ENCODE measurements around the gene SHISA6.

The SHISA6 gene

DNA sequence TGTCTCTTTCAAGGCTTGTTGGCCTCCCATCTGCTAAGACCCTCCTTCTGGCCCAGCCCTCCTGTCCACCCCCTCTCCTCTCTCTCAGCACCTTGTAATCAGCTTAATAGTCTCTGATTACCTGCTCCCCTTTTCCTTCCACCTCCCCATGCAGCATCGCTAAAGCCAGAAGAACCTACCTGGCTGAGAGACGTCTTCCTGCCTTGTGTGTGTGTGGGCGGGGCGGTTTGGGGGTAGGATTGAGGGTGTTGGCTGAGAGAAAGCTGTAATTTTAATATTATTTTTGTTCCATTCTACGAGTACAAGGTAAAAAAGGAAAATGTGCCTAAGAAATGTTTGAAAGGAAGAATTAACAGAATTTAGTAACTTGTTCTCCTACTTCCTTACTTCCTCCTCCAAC, 360.6 kb downstream of the SHISA6 start:
- no peak for DNase-seq

DNA sequence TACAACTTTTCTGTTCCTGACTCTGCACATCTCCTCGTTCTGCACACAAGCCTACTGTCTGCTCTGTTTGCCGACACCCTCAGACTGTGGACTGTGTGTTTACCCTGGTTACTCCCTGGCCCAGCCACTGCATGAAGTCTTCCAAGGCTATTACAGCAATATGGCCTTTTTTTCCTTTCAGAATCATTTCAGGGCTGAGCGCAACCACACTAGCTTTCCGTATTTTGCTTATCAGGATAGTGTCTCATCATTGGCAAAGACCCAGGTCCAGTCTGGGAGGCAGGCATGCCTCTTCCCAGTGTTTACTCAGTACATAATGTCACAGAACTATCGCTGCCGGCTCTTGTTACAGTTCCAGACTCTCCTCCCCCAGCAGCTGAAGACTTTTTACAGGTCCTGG, 367.4 kb downstream of the SHISA6 start:
- no peak for DNase-seq

DNA sequence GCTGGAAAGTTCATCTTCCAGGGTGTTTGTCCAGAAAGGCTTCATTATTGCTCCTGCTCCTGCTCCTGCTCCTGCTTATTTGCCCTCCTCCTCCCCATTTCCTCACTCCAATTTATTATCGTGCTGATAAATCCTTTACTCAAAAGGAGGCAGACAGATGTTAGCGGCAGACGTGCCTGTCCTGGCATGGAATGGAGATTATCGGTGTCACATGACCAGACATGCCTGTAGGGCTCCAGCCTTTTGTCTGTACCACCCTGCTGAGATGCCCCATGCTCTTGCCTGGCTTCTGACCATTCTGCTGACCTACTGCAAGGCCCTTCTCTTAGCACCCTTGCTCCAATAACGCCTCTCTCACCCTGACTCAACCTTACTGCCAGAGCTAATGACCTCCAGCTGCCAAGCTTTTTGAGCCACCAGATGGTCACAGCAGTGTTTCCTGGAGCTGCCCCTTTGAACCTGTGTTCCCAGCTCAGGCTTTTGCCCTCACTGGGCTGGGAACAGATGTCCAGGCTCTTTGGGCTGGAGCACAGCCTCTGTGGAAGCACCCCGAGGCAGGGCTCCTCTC, 370.1 kb downstream of the SHISA6 start:
- no peak for DNase-seq

DNA sequence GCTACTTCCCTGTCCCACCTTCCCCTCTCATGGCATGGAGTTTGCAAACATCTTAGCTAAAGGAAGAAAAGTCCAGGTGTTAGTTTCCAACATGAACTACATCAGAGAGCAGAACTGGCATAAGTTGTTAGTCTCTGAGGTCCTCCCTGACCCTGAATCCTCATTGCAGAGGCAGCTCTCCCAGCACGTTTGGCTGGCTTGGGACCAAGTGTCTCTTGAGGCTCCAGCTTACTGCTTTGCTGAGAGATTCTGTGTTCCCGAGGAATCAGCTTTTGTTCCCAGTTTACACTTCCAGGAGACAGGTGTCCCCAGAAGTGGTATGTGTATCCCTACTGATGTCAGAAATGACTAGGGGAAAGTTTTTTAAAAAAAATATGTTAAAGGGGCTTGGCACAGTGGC, 371.9 kb downstream of the SHISA6 start:
- no peak for DNase-seq
